ENCODE measurements around the gene SHD.

SHD gene

GRCh38 chr19:4297901-4298809 is 19.1 kb downstream of the SHD start:
- in situ Hi-C loops (cut with MboI; ENCODE audit: low sequenced_read_pairs), result no loop called here

GRCh38 chr19:4298810-4299550 is 19.9 kb downstream of the SHD start:
- in situ Hi-C loops (cut with MboI; ENCODE audit: low sequenced_read_pairs), result no loop called here

DNA sequence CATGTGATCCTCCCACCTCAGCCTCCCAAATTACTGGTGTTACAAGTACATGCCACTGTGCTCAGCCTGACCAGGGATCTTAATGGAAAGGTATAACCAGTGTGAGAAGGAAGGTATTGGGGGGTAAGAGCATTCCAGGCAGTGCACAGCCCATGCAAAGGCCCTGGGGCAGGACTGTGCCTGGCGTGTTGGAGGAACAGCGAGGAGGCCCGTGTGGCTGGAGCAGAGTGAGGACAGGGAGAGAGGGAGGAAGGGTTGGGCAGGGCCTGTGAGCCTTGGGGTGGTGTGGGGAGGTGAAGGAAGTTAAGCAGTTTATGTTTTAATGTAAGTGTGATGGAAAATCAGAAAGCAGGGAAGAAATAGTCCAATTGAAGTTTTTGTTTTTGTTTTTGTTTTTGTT is 21.5 kb downstream of the SHD start:
- in situ Hi-C loops (cut with MboI; ENCODE audit: low sequenced_read_pairs), result no loop called here

DNA sequence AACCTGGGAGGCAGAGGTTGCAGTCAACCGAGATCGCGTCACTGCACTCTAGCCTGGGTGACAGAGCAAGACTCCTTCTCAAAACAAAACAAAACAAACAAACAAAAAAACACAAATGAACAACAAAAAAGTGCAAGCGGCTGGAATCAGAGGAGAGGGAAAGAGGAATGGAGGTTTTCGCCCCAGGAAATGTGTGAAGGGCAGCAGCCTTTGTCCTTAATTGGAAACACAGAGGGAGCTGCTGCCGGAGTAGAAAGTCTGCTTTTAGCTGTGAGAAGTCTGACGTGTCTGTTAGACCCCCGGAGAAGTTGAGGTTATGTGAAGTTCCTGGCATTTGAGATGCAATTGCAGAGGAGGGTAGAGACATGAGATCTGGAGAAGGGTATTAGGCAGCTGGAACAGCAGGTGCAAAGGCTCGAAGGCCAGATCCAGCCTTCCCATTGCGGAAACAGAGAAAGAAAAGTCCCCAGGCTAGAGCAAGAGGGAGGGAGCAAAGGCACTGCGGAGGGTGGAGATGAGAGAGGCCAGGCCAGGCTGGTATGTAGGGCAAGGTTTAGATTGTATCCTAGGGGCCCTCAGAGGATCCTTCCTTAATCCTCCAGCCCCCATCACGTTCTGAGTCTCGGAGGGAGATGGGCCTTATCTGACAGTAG is 22.6 kb downstream of the SHD start:
- in situ Hi-C loops (cut with MboI; ENCODE audit: low sequenced_read_pairs), result no loop called here

DNA sequence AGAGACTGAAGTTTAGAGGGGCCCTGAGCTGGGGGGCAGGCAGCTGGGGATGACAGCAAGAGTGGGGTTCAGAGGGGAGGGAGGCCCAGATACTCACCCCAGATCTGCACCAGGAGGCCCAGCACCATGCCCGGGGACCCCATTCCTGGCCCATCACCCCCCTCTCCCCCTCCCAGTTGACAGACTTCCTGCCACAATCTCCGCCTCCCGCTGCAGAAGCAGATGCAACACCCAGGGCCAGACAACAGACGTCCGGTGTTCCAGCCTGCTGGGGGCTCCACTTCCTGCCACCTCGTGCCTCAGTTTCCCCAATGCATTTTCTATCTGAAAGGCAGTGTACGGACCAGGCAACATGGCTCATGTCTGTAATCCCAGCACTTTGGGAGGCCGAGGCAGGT is 23.2 kb downstream of the SHD start, which contains the start of gene TMIGD2:
TSS of gene TMIGD2 (minus strand) at position 147 of the 398 bp plus-strand sequence. CDS start at position 143, 4 bp downstream.
- in situ Hi-C loops (cut with MboI; ENCODE audit: low sequenced_read_pairs), result no loop called here

DNA sequence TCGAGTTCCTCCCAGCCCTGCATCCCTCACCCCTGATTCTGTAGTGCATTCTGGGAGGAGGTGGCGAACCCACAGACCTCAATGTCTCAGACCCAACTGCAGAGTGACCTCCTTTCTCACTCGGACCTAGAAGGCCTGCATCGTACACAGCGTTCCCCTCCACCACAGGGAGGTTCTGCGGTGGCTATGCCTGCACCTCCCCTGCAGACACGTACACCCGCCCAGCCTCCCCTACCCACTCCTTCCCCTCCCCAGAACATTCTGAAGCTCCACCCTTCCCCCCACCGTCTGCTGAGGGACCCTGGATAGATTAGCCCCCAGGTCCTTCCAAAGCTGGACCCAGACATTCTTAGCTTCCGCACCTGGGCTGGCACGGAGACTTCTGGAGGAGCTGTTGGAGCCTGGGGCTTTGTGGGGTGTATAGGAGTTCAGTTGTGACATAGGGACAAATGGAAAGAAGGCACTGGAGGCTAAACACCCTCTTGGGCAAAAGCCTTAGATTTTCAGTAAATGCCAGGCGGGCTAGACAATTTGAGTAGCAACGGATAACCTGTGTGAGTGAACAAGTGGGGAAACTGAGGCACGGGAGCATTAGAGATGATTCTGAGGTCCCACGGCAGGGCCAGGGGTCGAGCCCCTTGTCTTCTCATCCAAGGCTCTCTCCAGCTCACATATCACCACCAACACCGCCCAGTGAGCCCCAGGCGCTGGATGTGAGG is 24.9 kb downstream of the SHD start:
- in situ Hi-C loops (cut with MboI; ENCODE audit: low sequenced_read_pairs), result no loop called here

DNA sequence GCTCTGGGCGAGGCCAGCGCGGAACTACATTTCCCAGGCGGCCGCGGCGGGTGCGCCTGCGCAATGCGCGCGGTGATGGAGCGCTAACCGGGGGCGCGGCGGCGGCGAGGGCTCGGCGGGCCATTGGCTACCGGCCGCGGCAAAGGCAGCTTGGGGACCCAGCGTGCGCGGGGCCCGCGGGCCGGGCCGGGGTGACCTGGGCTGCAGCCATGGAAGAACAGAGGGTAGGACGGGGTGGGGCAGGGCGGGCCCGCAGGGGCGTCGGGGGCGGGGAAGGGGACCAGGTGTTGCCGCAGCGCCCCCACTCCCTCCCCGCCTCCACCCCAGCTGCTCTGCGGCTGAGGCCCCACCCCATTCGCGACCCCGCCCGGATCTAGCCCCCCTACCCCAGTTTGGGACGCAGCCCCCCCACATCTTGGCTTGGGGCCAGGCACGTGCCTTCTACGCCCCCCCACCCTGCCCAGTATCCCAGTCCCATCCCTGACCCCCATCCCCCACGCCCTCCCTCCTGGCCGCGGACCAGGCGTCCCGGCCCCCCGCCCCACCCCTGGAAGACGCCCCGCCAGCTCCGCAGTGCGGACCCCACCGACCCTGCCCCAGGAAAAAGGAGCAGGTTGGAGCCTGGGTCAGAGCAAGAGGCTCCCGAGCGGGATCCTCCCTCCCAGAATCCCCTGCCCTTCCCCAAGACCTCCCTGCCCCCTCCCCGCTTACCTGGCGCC is 25.6 kb downstream of the SHD start, which contains the start of gene FSD1:
TSS of gene FSD1 (plus strand) at position 61 of the 719 bp plus-strand sequence. CDS start at position 210, 149 bp downstream.
- in situ Hi-C loops (cut with MboI; ENCODE audit: low sequenced_read_pairs), result no loop called here

DNA sequence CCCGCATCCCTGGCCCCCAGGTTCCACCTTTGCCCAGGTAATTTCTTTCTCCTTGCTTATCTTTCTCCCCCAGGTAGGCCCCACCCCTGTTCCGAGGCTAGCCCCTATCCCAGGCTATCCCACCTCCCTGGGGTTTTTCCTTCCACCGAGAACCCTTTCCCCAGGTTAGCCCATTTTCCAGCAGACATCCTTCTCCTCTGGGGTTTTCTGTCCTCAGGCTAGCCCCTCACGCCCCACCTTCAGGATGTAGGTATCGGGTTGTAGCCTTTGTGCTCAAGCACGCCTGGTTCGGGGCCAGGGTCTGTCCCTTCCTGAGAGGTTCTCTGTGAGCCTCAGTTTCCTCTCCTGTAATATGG is 26.2 kb downstream of the SHD start:
- in situ Hi-C loops (cut with MboI; ENCODE audit: low sequenced_read_pairs), result no loop called here

- in situ Hi-C loops (cut with MboI; ENCODE audit: low sequenced_read_pairs), result no loop called here
These were observed 26.6 kb downstream of the SHD start for GRCh38 chr19:4305659-4306058.

DNA sequence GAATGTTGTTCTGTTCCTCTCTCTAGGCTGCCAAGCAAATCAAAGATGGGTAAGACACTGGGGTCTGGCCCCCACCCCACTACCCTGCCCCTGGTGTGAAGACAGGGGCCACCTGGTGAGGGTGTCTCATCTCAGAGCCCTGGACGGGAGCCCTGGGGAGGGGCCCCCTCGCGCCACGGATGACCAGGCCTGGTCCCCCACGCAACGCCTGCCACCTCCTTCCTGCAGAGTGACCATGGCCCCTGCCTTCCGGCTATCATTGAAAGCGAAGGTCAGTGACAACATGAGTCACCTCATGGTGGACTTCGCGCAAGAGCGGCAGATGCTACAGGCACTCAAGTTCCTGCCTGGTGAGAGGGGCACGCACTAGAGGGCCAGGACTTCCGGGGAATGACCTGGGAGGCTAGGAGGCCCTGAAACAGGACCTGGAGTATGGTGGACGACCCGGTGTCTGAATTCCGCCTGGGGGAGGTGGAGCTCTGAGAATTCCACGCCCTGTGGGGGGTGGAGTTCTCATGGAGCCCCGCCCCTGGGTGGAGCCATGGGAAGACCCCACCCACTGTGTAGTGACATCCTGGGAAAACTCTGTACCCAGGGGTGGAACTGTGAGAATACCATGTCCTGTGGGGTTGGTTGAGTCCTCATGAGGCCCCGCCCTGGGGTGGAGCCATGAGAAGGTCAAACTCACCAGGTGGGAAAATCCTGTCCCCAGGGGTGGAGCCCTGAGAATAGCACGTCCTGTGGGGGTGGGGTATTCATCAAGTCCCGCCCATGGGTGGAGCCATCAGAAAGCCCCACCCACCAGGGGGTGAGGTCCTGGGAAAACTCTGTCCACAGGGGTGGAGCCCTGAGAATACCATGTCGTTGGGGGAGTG is 31.4 kb downstream of the SHD start:
- in situ Hi-C loops (cut with MboI; ENCODE audit: low sequenced_read_pairs), result no loop called here

GRCh38 chr19:4313847-4314490 is 34.9 kb downstream of the SHD start:
- in situ Hi-C loops (cut with MboI; ENCODE audit: low sequenced_read_pairs), result no loop called here

- in situ Hi-C loops (cut with MboI; ENCODE audit: low sequenced_read_pairs), result no loop called here
These were observed 37.9 kb downstream of the SHD start for GRCh38 chr19:4316956-4317355.

DNA sequence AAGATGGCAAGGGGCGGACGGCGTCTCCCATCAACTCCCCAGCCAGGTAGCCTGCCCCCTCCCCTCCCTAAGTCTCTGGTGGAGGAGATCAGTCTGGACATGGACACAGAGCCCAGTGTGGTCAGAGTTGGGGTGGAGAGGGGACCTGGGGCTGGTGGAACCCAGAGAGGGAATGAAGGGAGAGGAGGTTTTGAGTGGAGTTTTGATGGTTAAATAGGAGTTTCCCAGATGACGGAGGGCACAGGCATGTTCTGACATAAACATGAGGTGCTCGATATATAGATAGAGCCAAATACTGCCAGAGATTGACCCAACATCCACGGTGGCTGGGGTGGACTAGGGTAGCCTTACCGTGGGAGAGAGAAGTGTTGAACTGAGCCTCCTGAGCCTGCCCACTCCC is 39.4 kb downstream of the SHD start:
- in situ Hi-C loops (cut with MboI; ENCODE audit: low sequenced_read_pairs), result no loop called here

DNA sequence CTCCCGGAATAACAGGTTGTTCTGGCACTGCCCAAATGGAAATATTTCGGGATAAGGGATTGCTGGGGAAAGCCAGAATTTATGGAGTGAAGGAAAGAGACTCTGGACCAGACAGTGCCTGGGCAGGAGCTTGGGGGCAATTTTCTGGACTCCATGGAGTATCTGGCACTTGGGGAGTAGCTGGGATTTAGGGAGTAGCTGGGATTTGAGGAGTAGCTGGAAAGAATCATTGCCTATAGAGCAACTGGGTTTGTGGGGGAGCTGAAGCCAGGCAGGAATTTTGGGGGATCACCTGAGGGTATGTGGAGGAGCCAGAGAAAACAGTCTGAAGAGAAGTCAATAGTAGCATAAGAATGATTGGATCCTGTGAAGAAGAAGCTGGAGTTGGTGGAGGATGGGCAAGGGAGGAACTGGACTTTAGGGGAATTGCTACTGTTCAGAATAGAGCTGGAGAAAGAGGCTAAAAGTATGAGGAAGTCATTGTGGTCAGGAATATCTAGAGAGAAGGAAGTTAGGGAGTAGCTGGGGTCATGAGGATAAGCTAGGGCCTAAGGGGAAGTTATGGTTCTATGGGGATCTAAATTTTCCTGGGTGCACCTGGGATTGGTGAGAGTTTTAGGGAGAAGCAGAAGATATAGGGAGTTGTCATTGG is 40.1 kb downstream of the SHD start:
- in situ Hi-C loops (cut with MboI; ENCODE audit: low sequenced_read_pairs), result no loop called here

DNA sequence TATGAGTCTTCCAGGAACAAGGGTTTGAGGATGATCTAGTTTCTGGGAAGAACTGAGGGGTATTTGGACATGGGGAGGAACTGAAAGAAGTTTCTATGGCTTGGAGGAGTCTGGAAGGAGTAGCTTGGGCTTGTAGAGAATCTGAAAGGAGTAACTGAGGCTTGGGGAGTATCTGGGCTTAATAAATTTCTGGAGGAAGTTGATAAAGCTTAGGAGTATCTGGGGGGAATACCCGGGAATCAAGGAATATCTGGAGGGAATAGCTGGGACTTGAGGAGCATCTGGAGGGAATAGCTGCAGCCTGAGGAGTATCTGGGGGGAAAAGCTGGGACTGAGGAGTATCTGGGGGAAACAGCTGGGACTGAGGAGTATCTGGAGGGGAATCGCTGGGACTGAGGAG is 41.4 kb downstream of the SHD start:
- in situ Hi-C loops (cut with MboI; ENCODE audit: low sequenced_read_pairs), result no loop called here

- in situ Hi-C loops (cut with MboI; ENCODE audit: low sequenced_read_pairs), result no loop called here
These were observed 44.0 kb downstream of the SHD start for GRCh38 chr19:4322942-4323665.

GRCh38 chr19:4323692-4324091 is 44.6 kb downstream of the SHD start:
- in situ Hi-C loops (cut with MboI; ENCODE audit: low sequenced_read_pairs), result no loop called here

GRCh38 chr19:4324228-4324627 is 45.2 kb downstream of the SHD start:
- in situ Hi-C loops (cut with MboI; ENCODE audit: low sequenced_read_pairs), result no loop called here

Measured in HL-60/S4 treated with retinoic acid at 250 ng/mL for 4 days and 3 days (cell line).